A673 (cell line): ENCODE results near the gene PARVB. TPM values are rescaled to one million over a fixed set of nuclear protein-coding genes. Genes with fewer than 3 reads are reported as not detected.

Experiments used
- BruUV-seq: library from RNA; stranded (reverse); fragments of 400-500 nt; replicated peaks from 2 replicates; lab custom pipeline; 2021; lab: Mats Ljungman, UMichigan
- CTCF ChIA-PET: fragments of 300-600 bp; sonication (Branson Sonifier 250); formaldehyde crosslinking; loops from one replicate; lab custom pipeline; 2022; ENCODE audit warnings: antibody characterized with exemption; lab: Charles Lee
- POLR2A ChIA-PET: fragments of 300-600 bp; sonication (Branson Sonifier 250); formaldehyde crosslinking; loops from one replicate; lab custom pipeline; 2022; ENCODE audit warnings: antibody characterized with exemption; ENCODE audit not compliant: low non-redundant PET; lab: Charles Lee
- DNase-seq: peaks from one replicate; pipeline ENCODE4 v3.0.0-alpha.2; 2015; ENCODE audit warnings: low spot score
- H3K27ac ChIP-seq: fragments of 200-600 bp; sonication (generic); 2 replicates; pipeline ENCODE4 v1.5.1; 2016; ENCODE audit warnings: mixed run types, low read depth, mild to moderate bottlenecking, mixed read lengths, antibody characterized with exemption, low read length; ENCODE audit not compliant: poor library complexity, severe bottlenecking
- H3K27me3 ChIP-seq: fragments of 200-600 bp; sonication (generic); replicated peaks from 2 replicates; pipeline ENCODE4 v1.6.1; 2017; ENCODE audit warnings: mixed run types, low read depth, mild to moderate bottlenecking, mixed read lengths, antibody characterized with exemption, low read length; ENCODE audit not compliant: insufficient read depth, poor library complexity
- H3K36me3 ChIP-seq: fragments of 200-600 bp; sonication (generic); 2 replicates; pipeline ENCODE4 v1.6.1; 2016; ENCODE audit warnings: mixed run types, mild to moderate bottlenecking, mixed read lengths, antibody characterized with exemption, low read length; ENCODE audit not compliant: insufficient read depth, poor library complexity, severe bottlenecking
- H3K4me1 ChIP-seq: fragments of 200-600 bp; sonication (generic); 2 replicates; pipeline ENCODE4 v1.6.1; 2017; ENCODE audit warnings: mixed run types, mild to moderate bottlenecking, mixed read lengths, antibody characterized with exemption, low read length; ENCODE audit not compliant: insufficient read depth, poor library complexity, severe bottlenecking
- H3K4me3 ChIP-seq: fragments of 200-600 bp; sonication (generic); 2 replicates; pipeline ENCODE4 v1.5.1; 2016; ENCODE audit warnings: low read depth, mixed run types, mild to moderate bottlenecking, mixed read lengths, low read length; ENCODE audit not compliant: poor library complexity, severe bottlenecking
- H3K9me3 ChIP-seq: fragments of 200-600 bp; sonication (generic); 2 replicates; pipeline ENCODE4 v1.6.1; 2016; ENCODE audit warnings: mixed run types, low read depth, mild to moderate bottlenecking, mixed read lengths, antibody characterized with exemption, low read length; ENCODE audit not compliant: poor library complexity, severe bottlenecking
- EZH2 ChIP-seq: fragments of 200-600 bp; sonication (generic); IDR thresholded peaks from 2 replicates; pipeline ENCODE4 v1.6.1; 2017; ENCODE audit warnings: borderline replicate concordance, low read depth, mild to moderate bottlenecking, mixed read lengths, antibody characterized with exemption, low read length; ENCODE audit not compliant: poor library complexity, severe bottlenecking
- intact Hi-C: fragments of 100-400 bp; cut with micrococcal nuclease; formaldehyde crosslinking; loops from one replicate; pipeline ENCODE4 v1.10.0; 2022; ENCODE audit not compliant: unreplicated experiment
- total RNA-seq: library from RNA; stranded (reverse); gene quantifications from 2 replicates; pipeline ENCODE4 v1.2.3, GENCODE V29; 2021
- TF ChIP-seq, protein P1 (sequence below): fragments of 300-800, 200-600 bp; sonication (generic); conservative IDR thresholded peaks from 2 replicates; pipeline ENCODE4 v1.5.1; 2017; ENCODE audit warnings: low read depth, mild to moderate bottlenecking, antibody characterized with exemption, low read length, moderate library complexity, mixed read lengths

The PARVB gene
- total RNA-seq, 1 experiment from 2014 or later = 18.3 TPM

DNA sequence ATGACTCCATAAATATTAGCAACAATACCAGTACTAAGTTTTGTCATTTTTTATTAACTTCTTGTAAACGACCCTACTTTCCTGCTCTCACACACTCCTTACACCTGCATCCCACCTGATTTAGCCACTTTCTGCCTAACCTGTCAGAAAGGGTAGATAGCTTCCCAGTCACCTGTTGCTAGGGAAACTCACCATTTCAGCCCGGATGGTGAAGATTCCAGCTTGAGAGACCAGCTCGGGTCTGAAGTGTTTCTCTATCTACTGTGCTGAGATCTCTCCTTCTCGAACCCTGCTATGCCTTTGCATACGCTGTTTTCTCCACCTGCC is 156.6 kb downstream of the PARVB start, which contains the start of gene PARVG:
PARVG (plus strand) TSS at position 220 of the 327 bp plus-strand sequence. CDS start 2,405 bp downstream, outside the sequence.
- peaks cover 13% of the 10 kb centered on the region for H3K4me1 ChIP-seq
- H3K9me3 ChIP-seq = no peaks in the 10 kb centered on the region
- CTCF ChIA-PET = interaction anchor here (0.6 to 0.7 kb wide), 2 partner anchors 100 to 1147 kb away, joined by 4 read pairs; no protein-coding TSS in a partner anchor
- peak within 1 kb of the TSS; percentile 35 for H3K4me3 ChIP-seq
- no peaks in the 10 kb centered on the region for H3K27me3 ChIP-seq
- no peak for DNase-seq
- POLR2A ChIA-PET = no interaction called here
- intact Hi-C loops = no loop called here
- BruUV-seq = no TSS peak
- H3K27ac ChIP-seq = peak within 1 kb of the TSS; percentile 47
- no peaks in the 10 kb centered on the region for H3K36me3 ChIP-seq
- TF ChIP-seq, protein P1, sequence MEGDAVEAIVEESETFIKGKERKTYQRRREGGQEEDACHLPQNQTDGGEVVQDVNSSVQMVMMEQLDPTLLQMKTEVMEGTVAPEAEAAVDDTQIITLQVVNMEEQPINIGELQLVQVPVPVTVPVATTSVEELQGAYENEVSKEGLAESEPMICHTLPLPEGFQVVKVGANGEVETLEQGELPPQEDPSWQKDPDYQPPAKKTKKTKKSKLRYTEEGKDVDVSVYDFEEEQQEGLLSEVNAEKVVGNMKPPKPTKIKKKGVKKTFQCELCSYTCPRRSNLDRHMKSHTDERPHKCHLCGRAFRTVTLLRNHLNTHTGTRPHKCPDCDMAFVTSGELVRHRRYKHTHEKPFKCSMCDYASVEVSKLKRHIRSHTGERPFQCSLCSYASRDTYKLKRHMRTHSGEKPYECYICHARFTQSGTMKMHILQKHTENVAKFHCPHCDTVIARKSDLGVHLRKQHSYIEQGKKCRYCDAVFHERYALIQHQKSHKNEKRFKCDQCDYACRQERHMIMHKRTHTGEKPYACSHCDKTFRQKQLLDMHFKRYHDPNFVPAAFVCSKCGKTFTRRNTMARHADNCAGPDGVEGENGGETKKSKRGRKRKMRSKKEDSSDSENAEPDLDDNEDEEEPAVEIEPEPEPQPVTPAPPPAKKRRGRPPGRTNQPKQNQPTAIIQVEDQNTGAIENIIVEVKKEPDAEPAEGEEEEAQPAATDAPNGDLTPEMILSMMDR = no peak
- TF ChIP-seq EZH2 = no peak

- Histone ChIP-seq H3K27me3 (no peaks in the 10 kb centered on the region), H3K9me3 (no peaks in the 10 kb centered on the region), H3K4me1 (peaks cover 13% of the 10 kb centered on the region), H3K4me3 (peak overlapping the region; percentile 35), H3K36me3 (no peaks in the 10 kb centered on the region), H3K27ac (peak overlapping the region; percentile 47)
- ChIA-PET CTCF (interaction anchor here (0.6 to 0.7 kb wide), 2 partner anchors 100 to 1148 kb away, joined by 4 read pairs; no protein-coding TSS in a partner anchor), POLR2A (no interaction called here)
- DNase-seq = peak; percentile 56
- no TSS peak for BruUV-seq
- intact Hi-C loops = no loop called here
- TF ChIP-seq, protein P1 = no peak
- no peak for TF ChIP-seq EZH2
Measured at GRCh38 chr22:44181033-44181911, 157.2 kb downstream of the PARVB start.

- ChIA-PET CTCF (no interaction called here), POLR2A (no interaction called here)
- no peak for DNase-seq
- Histone ChIP-seq H3K9me3 (no peaks in the 10 kb centered on the region), H3K36me3 (no peaks in the 10 kb centered on the region), H3K4me1 (peaks cover 13% of the 10 kb centered on the region), H3K27me3 (no peaks in the 10 kb centered on the region), H3K27ac (peak overlapping the region; percentile 47), H3K4me3 (peak overlapping the region; percentile 35)
- intact Hi-C loops = no loop called here
- no TSS peak for BruUV-seq
- TF ChIP-seq, protein P1 = no peak
- TF ChIP-seq EZH2 = no peak
Measured at GRCh38 chr22:44181912-44182587, 157.9 kb downstream of the PARVB start.
